K562 (cell line): ENCODE results near the gene SLC35A2. TPM values are rescaled to one million over a fixed set of nuclear protein-coding genes. Genes with fewer than 3 reads are reported as not detected.
A peak's percentile ranks its signal among the peaks of the same experiment; 100 is the strongest.

Experiments used
- ARID2 ChIP-seq: fragments of 450-650 bp; IDR thresholded peaks from 2 replicates; pipeline ENCODE4 v1.6.1; 2017; ENCODE audit warnings: antibody characterized with exemption, mild to moderate bottlenecking
- PHB ChIP-seq: fragments of 250-450 bp; sonication (Bioruptor Pico); IDR thresholded peaks from 2 replicates; pipeline ENCODE4 v1.5.0; 2021
- RCOR1 ChIP-seq, 2 experiments: IDR thresholded peaks; 2 replicates each; pipeline ENCODE4 v1.6.1; 2012; ENCODE audit warnings: low read depth in 2 of 2, low read length in 2 of 2, borderline replicate concordance in 1 of 2, improper control_type of control experiment in 1 of 2
- ZKSCAN1 ChIP-seq: fragments of 150-350 bp; IDR thresholded peaks from 2 replicates; pipeline ENCODE4 v1.6.1; 2016; ENCODE audit warnings: low read depth, low read length
- ZNF239 ChIP-seq: fragments of 250-450 bp; sonication (Bioruptor Pico); IDR thresholded peaks from 2 replicates; pipeline ENCODE4 v1.4.0; 2020; ENCODE audit warnings: mild to moderate bottlenecking
- polyA plus RNA-seq, 8 experiments: library from polyadenylated mRNA; depleted of rRNA in 4 of 8; stranded (reverse) in 5 of 8; unstranded in 3 of 8; fragments of >200 nt; fragmentation: Nextera tagmentation in 2 of 8; fragmentation: Illumina TruSeq in 1 of 8; extraction: Ambion mirVana in 2 of 8; extraction: Trizol in 1 of 8; gene quantifications; 2 replicates each; pipeline versions ENCODE4 v1.2.1 to v1.2.3, GENCODE V29; 2011 to 2014; ENCODE audit warnings: inconsistent platforms in 1 of 8, missing spikeins in 1 of 8
- total RNA-seq, 7 experiments: library from RNA; depleted of rRNA in 6 of 7; stranded (reverse); fragments of >200 nt in 6 of 7; fragmentation: Illumina TruSeq in 2 of 7; extraction: Trizol in 2 of 7; gene quantifications; 2 replicates each; pipeline versions ENCODE4 v1.2.1 to v1.2.3, GENCODE V29; 2011 to 2021; ENCODE audit warnings: low replicate concordance in 1 of 7
- TF ChIP-seq, protein P1 (sequence below): sonication (generic); formaldehyde crosslinking; IDR thresholded peaks from 2 replicates; pipeline ENCODE4 v1.9.0; 2022; ENCODE audit warnings: mild to moderate bottlenecking, missing genetic modification reagents
- TF ChIP-seq, protein P2 (sequence below): sonication (generic); formaldehyde crosslinking; IDR thresholded peaks from 2 replicates; pipeline ENCODE4 v1.8.0; 2022; ENCODE audit warnings: mild to moderate bottlenecking, missing genetic modification reagents
- TF ChIP-seq, protein P3 (sequence below): sonication (generic); formaldehyde crosslinking; IDR thresholded peaks from 2 replicates; pipeline ENCODE4 v1.8.0; 2023; ENCODE audit warnings: missing genetic modification reagents, mild to moderate bottlenecking, borderline replicate concordance
- TF ChIP-seq, protein P4 (sequence below), 2 experiments: fragments of 200-800 bp in 1 of 2; sonication (Bioruptor generic) in 1 of 2; sonication (generic) in 1 of 2; formaldehyde crosslinking in 1 of 2; IDR thresholded peaks in 1 of 2; conservative IDR thresholded peaks in 1 of 2; 2 replicates each; pipeline versions ENCODE4 v1.5.0 to v1.6.1; 2016 to 2020; ENCODE audit warnings: missing compliant biosample characterization in 1 of 2, missing genetic modification characterization in 1 of 2, missing genetic modification reagents in 1 of 2

Gene SLC35A2
- total and polyA plus RNA-seq, 9 of the 15 experiments (the other 6 are each of a cell fraction or from before 2014, with no cell fraction given): 3.3 to 38.9 (median 20.0) TPM

DNA sequence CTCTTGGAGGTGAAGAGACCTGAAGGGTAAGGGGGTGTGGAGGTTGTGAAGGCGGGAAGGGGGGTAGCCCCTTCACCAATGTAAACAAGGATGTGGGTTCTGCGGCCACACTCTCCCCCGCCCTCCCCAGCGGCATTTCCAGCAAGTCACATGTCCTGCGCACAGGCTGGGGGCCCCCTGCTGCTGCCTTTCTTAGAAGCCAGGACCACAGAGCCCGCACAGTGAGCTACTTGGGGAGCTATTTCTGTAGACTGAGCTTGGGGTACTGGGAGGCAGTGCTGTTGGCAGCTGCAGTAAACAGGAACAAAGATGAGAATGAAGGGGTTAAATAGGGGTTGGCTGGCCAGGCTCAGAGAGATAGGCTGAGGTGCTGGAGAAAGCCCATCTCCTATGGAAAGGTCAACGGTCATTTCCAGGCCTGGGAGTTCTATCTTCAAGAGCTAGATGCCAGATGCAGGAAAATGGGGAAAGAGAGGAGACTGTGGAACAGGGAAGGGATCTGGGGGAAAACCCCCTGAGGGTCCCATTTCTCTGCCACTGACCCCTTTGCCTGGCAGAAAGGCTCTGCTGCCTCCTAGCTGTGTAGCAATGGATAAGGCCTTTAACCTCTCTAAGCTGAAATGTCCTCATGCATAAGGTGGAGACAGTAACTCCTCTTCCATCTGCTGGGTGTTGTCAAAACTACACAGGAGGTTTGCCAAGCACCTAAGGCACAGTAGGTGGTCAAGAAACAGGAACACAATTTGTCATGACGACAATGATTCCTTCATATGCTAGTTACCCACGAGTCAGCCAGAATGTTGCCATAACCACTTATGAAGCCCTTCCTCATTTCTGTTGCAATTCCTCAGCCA lies 25.8 kb upstream of the SLC35A2 start (continued):
- TF ChIP-seq ZNF239 (CRISPR knock-in tag) (no peak), ARID2 (no peak), RCOR1 (IDR thresholded peaks at IDR 0.05; ENCODE audit: borderline replicate concordance in 1 of 2, low read depth in 2 of 2, low read length in 2 of 2) (peak in 1 of 2 experiments; percentile 78; a peak in 2 of 4 replicates), ZKSCAN1 (peak; percentile 80; the same call in 1 of the 2 replicates), PHB (CRISPR knock-in tag) (no peak)
- TF ChIP-seq, protein P1, sequence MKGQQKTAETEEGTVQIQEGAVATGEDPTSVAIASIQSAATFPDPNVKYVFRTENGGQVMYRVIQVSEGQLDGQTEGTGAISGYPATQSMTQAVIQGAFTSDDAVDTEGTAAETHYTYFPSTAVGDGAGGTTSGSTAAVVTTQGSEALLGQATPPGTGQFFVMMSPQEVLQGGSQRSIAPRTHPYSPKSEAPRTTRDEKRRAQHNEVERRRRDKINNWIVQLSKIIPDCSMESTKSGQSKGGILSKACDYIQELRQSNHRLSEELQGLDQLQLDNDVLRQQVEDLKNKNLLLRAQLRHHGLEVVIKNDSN: peak; percentile 92
- TF ChIP-seq, protein P2, sequence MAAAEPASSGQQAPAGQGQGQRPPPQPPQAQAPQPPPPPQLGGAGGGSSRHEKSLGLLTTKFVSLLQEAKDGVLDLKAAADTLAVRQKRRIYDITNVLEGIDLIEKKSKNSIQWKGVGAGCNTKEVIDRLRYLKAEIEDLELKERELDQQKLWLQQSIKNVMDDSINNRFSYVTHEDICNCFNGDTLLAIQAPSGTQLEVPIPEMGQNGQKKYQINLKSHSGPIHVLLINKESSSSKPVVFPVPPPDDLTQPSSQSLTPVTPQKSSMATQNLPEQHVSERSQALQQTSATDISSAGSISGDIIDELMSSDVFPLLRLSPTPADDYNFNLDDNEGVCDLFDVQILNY: no peak
- TF ChIP-seq, protein P3, sequence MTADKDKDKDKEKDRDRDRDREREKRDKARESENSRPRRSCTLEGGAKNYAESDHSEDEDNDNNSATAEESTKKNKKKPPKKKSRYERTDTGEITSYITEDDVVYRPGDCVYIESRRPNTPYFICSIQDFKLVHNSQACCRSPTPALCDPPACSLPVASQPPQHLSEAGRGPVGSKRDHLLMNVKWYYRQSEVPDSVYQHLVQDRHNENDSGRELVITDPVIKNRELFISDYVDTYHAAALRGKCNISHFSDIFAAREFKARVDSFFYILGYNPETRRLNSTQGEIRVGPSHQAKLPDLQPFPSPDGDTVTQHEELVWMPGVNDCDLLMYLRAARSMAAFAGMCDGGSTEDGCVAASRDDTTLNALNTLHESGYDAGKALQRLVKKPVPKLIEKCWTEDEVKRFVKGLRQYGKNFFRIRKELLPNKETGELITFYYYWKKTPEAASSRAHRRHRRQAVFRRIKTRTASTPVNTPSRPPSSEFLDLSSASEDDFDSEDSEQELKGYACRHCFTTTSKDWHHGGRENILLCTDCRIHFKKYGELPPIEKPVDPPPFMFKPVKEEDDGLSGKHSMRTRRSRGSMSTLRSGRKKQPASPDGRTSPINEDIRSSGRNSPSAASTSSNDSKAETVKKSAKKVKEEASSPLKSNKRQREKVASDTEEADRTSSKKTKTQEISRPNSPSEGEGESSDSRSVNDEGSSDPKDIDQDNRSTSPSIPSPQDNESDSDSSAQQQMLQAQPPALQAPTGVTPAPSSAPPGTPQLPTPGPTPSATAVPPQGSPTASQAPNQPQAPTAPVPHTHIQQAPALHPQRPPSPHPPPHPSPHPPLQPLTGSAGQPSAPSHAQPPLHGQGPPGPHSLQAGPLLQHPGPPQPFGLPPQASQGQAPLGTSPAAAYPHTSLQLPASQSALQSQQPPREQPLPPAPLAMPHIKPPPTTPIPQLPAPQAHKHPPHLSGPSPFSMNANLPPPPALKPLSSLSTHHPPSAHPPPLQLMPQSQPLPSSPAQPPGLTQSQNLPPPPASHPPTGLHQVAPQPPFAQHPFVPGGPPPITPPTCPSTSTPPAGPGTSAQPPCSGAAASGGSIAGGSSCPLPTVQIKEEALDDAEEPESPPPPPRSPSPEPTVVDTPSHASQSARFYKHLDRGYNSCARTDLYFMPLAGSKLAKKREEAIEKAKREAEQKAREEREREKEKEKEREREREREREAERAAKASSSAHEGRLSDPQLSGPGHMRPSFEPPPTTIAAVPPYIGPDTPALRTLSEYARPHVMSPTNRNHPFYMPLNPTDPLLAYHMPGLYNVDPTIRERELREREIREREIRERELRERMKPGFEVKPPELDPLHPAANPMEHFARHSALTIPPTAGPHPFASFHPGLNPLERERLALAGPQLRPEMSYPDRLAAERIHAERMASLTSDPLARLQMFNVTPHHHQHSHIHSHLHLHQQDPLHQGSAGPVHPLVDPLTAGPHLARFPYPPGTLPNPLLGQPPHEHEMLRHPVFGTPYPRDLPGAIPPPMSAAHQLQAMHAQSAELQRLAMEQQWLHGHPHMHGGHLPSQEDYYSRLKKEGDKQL: no peak
- TF ChIP-seq, protein P4, sequence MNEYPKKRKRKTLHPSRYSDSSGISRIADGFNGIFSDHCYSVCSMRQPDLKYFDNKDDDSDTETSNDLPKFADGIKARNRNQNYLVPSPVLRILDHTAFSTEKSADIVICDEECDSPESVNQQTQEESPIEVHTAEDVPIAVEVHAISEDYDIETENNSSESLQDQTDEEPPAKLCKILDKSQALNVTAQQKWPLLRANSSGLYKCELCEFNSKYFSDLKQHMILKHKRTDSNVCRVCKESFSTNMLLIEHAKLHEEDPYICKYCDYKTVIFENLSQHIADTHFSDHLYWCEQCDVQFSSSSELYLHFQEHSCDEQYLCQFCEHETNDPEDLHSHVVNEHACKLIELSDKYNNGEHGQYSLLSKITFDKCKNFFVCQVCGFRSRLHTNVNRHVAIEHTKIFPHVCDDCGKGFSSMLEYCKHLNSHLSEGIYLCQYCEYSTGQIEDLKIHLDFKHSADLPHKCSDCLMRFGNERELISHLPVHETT (CRISPR knock-in tag; conservative IDR thresholded peaks at IDR 0.05 in 1 of 2, IDR thresholded peaks at IDR 0.05 in 1 of 2): 0 out of 4 replicates have a peak, but pooled peaks of 1 of the 2 experiments have one; percentile 28
